Measurements from ENCODE around the gene PNO1.

Gene PNO1

GRCh38 chr2:68189991-68190784 lies 32.5 kb downstream of the PNO1 start:
- no peak for TF ChIP-seq MAX (IDR thresholded peaks at IDR 0.05)
- TF ChIP-seq FOXM1 (IDR thresholded peaks at IDR 0.05; ENCODE audit: borderline replicate concordance, low read depth), result no peak
- no peak for TF ChIP-seq NFIC (IDR thresholded peaks at IDR 0.05)
- no peak for TF ChIP-seq EGR1 (IDR thresholded peaks at IDR 0.05)
- no peak for TF ChIP-seq CEBPB (IDR thresholded peaks at IDR 0.05)
- TF ChIP-seq TAF1 (IDR thresholded peaks at IDR 0.05; ENCODE audit: low read depth), result no peak
- no peak for TF ChIP-seq TEAD4 (IDR thresholded peaks at IDR 0.05)
- TF ChIP-seq ZBTB7A (IDR thresholded peaks at IDR 0.05; ENCODE audit: low read depth), result no peak
- TF ChIP-seq EP300 (IDR thresholded peaks at IDR 0.05; ENCODE audit: borderline replicate concordance), result no peak
- no peak for TF ChIP-seq REST (IDR thresholded peaks at IDR 0.05; ENCODE audit: low read depth)
- no peak for TF ChIP-seq USF1 (IDR thresholded peaks at IDR 0.05)
- TF ChIP-seq RAD21 (IDR thresholded peaks at IDR 0.05; ENCODE audit: low read depth), result no peak
- TF ChIP-seq YY1 (IDR thresholded peaks at IDR 0.05; ENCODE audit: low read depth), result no peak
- no peak for TF ChIP-seq TCF12 (IDR thresholded peaks at IDR 0.05; ENCODE audit: low read depth)
- TF ChIP-seq CREB1 (IDR thresholded peaks at IDR 0.05; ENCODE audit: low read depth), result no peak

- TF ChIP-seq USF1 (IDR thresholded peaks at IDR 0.05) (no peak), YY1 (IDR thresholded peaks at IDR 0.05; ENCODE audit: low read depth) (no peak), MAX (IDR thresholded peaks at IDR 0.05) (no peak), TCF12 (IDR thresholded peaks at IDR 0.05; ENCODE audit: low read depth) (no peak), CEBPB (IDR thresholded peaks at IDR 0.05) (no peak), RAD21 (IDR thresholded peaks at IDR 0.05; ENCODE audit: low read depth) (no peak), NFIC (IDR thresholded peaks at IDR 0.05) (no peak), TEAD4 (IDR thresholded peaks at IDR 0.05) (no peak)
Measured at GRCh38 chr2:68190991-68191731, 33.5 kb downstream of the PNO1 start.

GRCh38 chr2:68193144-68193543 lies 35.5 kb downstream of the PNO1 start:
- TF ChIP-seq MAX (IDR thresholded peaks at IDR 0.05) (no peak), FOXM1 (IDR thresholded peaks at IDR 0.05; ENCODE audit: borderline replicate concordance, low read depth) (no peak), CREB1 (IDR thresholded peaks at IDR 0.05; ENCODE audit: low read depth) (no peak), NFIC (IDR thresholded peaks at IDR 0.05) (no peak), TAF1 (IDR thresholded peaks at IDR 0.05; ENCODE audit: low read depth) (no peak), YY1 (IDR thresholded peaks at IDR 0.05; ENCODE audit: low read depth) (no peak), RAD21 (IDR thresholded peaks at IDR 0.05; ENCODE audit: low read depth) (no peak), ZBTB7A (IDR thresholded peaks at IDR 0.05; ENCODE audit: low read depth) (no peak), EP300 (IDR thresholded peaks at IDR 0.05; ENCODE audit: borderline replicate concordance) (no peak), TCF12 (IDR thresholded peaks at IDR 0.05; ENCODE audit: low read depth) (no peak), CEBPB (IDR thresholded peaks at IDR 0.05) (no peak)

GRCh38 chr2:68193787-68194372 lies 36.2 kb downstream of the PNO1 start:
- TF ChIP-seq EP300 (IDR thresholded peaks at IDR 0.05; ENCODE audit: borderline replicate concordance), result no peak
- TF ChIP-seq NFIC (IDR thresholded peaks at IDR 0.05), result no peak

GRCh38 chr2:68195096-68195495 lies 37.4 kb downstream of the PNO1 start:
- TF ChIP-seq NFIC (IDR thresholded peaks at IDR 0.05), result no peak

GRCh38 chr2:68196120-68196716 lies 38.5 kb downstream of the PNO1 start:
- TF ChIP-seq FOXM1 (IDR thresholded peaks at IDR 0.05; ENCODE audit: borderline replicate concordance, low read depth) (no peak), MAX (IDR thresholded peaks at IDR 0.05) (no peak), RAD21 (IDR thresholded peaks at IDR 0.05; ENCODE audit: low read depth) (peak; percentile 41)
